Loucy (cell line): Measurements from ENCODE around the gene KCNT1.

ENCODE experiments used
- H2AFZ ChIP-seq: fragments of 200-600 bp; sonication (generic); 2 replicates; pipeline ENCODE4 v1.6.0; 2016; ENCODE audit warnings: antibody characterized with exemption, mild to moderate bottlenecking, low read length, moderate library complexity
- H3F3A ChIP-seq: fragments of 200-600 bp; 2 replicates; pipeline ENCODE4 v1.6.0; 2016; ENCODE audit warnings: antibody characterized with exemption, low read depth, mild to moderate bottlenecking
- H3K27me3 ChIP-seq: fragments of 200-600 bp; sonication (generic); 2 replicates; pipeline ENCODE4 v1.6.1; 2014; ENCODE audit warnings: low read length, mild to moderate bottlenecking; ENCODE audit not compliant: insufficient read depth, poor library complexity, severe bottlenecking
- H3K36me3 ChIP-seq: fragments of 200-600 bp; sonication (generic); 2 replicates; pipeline ENCODE4 v1.6.1; 2016; ENCODE audit warnings: low read length; ENCODE audit not compliant: insufficient read depth
- H3K4me1 ChIP-seq: fragments of 200-600 bp; sonication (generic); 2 replicates; pipeline ENCODE4 v1.5.1; 2014; ENCODE audit warnings: low read length, mild to moderate bottlenecking; ENCODE audit not compliant: insufficient read depth, poor library complexity, severe bottlenecking
- H3K4me2 ChIP-seq: fragments of 200-600 bp; sonication (generic); 2 replicates; pipeline ENCODE4 v1.6.0; 2014; ENCODE audit warnings: antibody characterized with exemption, low read length, low read depth, mild to moderate bottlenecking; ENCODE audit not compliant: poor library complexity, severe bottlenecking
- H3K4me3 ChIP-seq: fragments of 200-600 bp; sonication (generic); 2 replicates; pipeline ENCODE4 v1.5.1; 2014; ENCODE audit warnings: low read length, mild to moderate bottlenecking, mixed read lengths; ENCODE audit not compliant: poor library complexity, severe bottlenecking
- H3K79me2 ChIP-seq: fragments of 200-600 bp; sonication (generic); 2 replicates; pipeline ENCODE4 v1.6.1; 2014; ENCODE audit warnings: low read length; ENCODE audit not compliant: insufficient read depth
- H3K9ac ChIP-seq: fragments of 200-600 bp; sonication (generic); 2 replicates; pipeline ENCODE4 v1.6.0; 2014; ENCODE audit warnings: mild to moderate bottlenecking, low read depth, low read length, moderate library complexity; ENCODE audit not compliant: poor library complexity, severe bottlenecking
- H3K9me2 ChIP-seq: fragments of 200-600 bp; sonication (generic); replicated peaks from 2 replicates; pipeline ENCODE4 v1.6.1; 2016; ENCODE audit warnings: low read depth, low read length, mixed read lengths
- H3K9me3 ChIP-seq: fragments of 200-600 bp; sonication (generic); 2 replicates; pipeline ENCODE4 v1.6.1; 2014; ENCODE audit warnings: mild to moderate bottlenecking, antibody characterized with exemption, low read length, low read depth; ENCODE audit not compliant: insufficient read depth
- H4K20me1 ChIP-seq: fragments of 200-600 bp; sonication (generic); 2 replicates; pipeline ENCODE4 v1.6.0; 2014; ENCODE audit warnings: antibody characterized with exemption, low read length, mild to moderate bottlenecking; ENCODE audit not compliant: insufficient read depth, poor library complexity, severe bottlenecking
- CTCF ChIP-seq: fragments of 200-600 bp; sonication (generic); conservative IDR thresholded peaks from 2 replicates; pipeline ENCODE4 v1.5.1; 2014; ENCODE audit warnings: mild to moderate bottlenecking, antibody characterized with exemption, low read length
- EZH2phosphoT487 ChIP-seq: fragments of 200-600 bp; IDR thresholded peaks from 2 replicates; pipeline ENCODE4 v1.6.1; 2018; ENCODE audit warnings: antibody characterized with exemption, mild to moderate bottlenecking, moderate library complexity, borderline replicate concordance

The KCNT1 gene

GRCh38 chr9:135763716-135764446 is 61.9 kb downstream of the KCNT1 start:
- Histone ChIP-seq H3F3A (no peaks in the 10 kb centered on the region), H4K20me1 (no peaks in the 10 kb centered on the region), H3K9me2 (no peaks in the 10 kb centered on the region), H3K27me3 (no peaks in the 10 kb centered on the region), H3K9me3 (peaks cover 16% of the 10 kb centered on the region; the same call in 1 of the 2 replicates), H3K9ac (no peak overlapping the region), H2AFZ (no peak overlapping the region), H3K79me2 (no peaks in the 10 kb centered on the region), H3K4me3 (no peak overlapping the region), H3K4me1 (no peaks in the 10 kb centered on the region), H3K36me3 (no peaks in the 10 kb centered on the region), H3K4me2 (no peak overlapping the region)
- TF ChIP-seq CTCF (no peak), EZH2phosphoT487 (no peak)

- H3K4me2 ChIP-seq: no peak overlapping the region
- no peak for TF ChIP-seq CTCF
- no peak for TF ChIP-seq EZH2phosphoT487
Measured at GRCh38 chr9:135764731-135765130, 62.7 kb downstream of the KCNT1 start.

GRCh38 chr9:135765416-135765815 is 63.4 kb downstream of the KCNT1 start:
- no peak for TF ChIP-seq EZH2phosphoT487
- TF ChIP-seq CTCF: no peak
- Histone ChIP-seq H4K20me1 (no peaks in the 10 kb centered on the region), H3K36me3 (no peaks in the 10 kb centered on the region), H3K4me1 (no peaks in the 10 kb centered on the region), H3K9me2 (no peaks in the 10 kb centered on the region), H3K79me2 (no peaks in the 10 kb centered on the region), H2AFZ (no peak overlapping the region), H3K27me3 (no peaks in the 10 kb centered on the region), H3K9ac (no peak overlapping the region), H3F3A (no peaks in the 10 kb centered on the region), H3K4me3 (no peak overlapping the region), H3K4me2 (no peak overlapping the region), H3K9me3 (peaks cover 16% of the 10 kb centered on the region; the same call in 1 of the 2 replicates)

More at GRCh38 chr9:135764731-135765130, 62.7 kb downstream of the KCNT1 start:
- Histone ChIP-seq H3K9me2 (no peaks in the 10 kb centered on the region), H3K9ac (no peak overlapping the region), H3F3A (no peaks in the 10 kb centered on the region), H4K20me1 (no peaks in the 10 kb centered on the region), H3K4me3 (no peak overlapping the region), H3K4me1 (no peaks in the 10 kb centered on the region), H2AFZ (no peak overlapping the region), H3K36me3 (no peaks in the 10 kb centered on the region), H3K27me3 (no peaks in the 10 kb centered on the region), H3K9me3 (peaks cover 16% of the 10 kb centered on the region; the same call in 1 of the 2 replicates), H3K79me2 (no peaks in the 10 kb centered on the region)
